IMR-90 (cell line): ENCODE data around the gene TOMM20. TPM values are rescaled to one million over a fixed set of nuclear protein-coding genes. Genes with fewer than 3 reads are reported as not detected.

Source experiments
- ATAC-seq: fragments of 200-7000 bp; cut with Tn5 transposase; 2 replicates; pipeline ENCODE4 v1.9.1; 2020; ENCODE audit warnings: low read depth, mild to moderate bottlenecking, moderate library complexity
- BruUV-seq: library from RNA; stranded (reverse); fragments of 400-500 nt; replicated peaks from 2 replicates; lab custom pipeline; 2021; lab: Mats Ljungman, UMichigan
- CTCF ChIA-PET: fragments of 300-600 bp; formaldehyde crosslinking; extraction: SDS; loops from one replicate; lab custom pipeline; 2021; ENCODE audit warnings: antibody characterized with exemption; lab: Yijun Ruan, JAX
- POLR2A ChIA-PET: fragments of 300-600 bp; sonication (Branson Sonifier 250); formaldehyde crosslinking; loops from one replicate; lab custom pipeline; 2022; ENCODE audit warnings: antibody characterized with exemption; ENCODE audit not compliant: unreplicated experiment; lab: Charles Lee
- DNase-seq: peaks from one replicate; pipeline ENCODE4 v3.0.0; 2013
- H2AFZ ChIP-seq: replicated peaks from 2 replicates; pipeline ENCODE3; 2013; ENCODE audit warnings: low read length, mild to moderate bottlenecking; ENCODE audit not compliant: poor library complexity
- H2AK5ac ChIP-seq: 2 replicates; pipeline ENCODE4 v1.6.1; 2013; ENCODE audit warnings: low read depth, low read length, inconsistent platforms
- H2AK9ac ChIP-seq: replicated peaks from 2 replicates; pipeline ENCODE3; 2013; ENCODE audit warnings: mild to moderate bottlenecking, low read depth, low read length, moderate library complexity; ENCODE audit not compliant: poor library complexity
- H2BK120ac ChIP-seq: 2 replicates; pipeline ENCODE4 v1.6.1; 2013; ENCODE audit warnings: low read depth, low read length, inconsistent platforms
- H2BK15ac ChIP-seq: 3 replicates; pipeline ENCODE4 v1.6.1; 2013; ENCODE audit warnings: low read depth, low read length, inconsistent platforms
- H2BK20ac ChIP-seq: 2 replicates; pipeline ENCODE4 v1.6.1; 2013; ENCODE audit warnings: low read depth, mild to moderate bottlenecking, inconsistent platforms, low read length, moderate library complexity
- H2BK5ac ChIP-seq: 2 replicates; pipeline ENCODE4 v1.6.1; 2013; ENCODE audit warnings: mild to moderate bottlenecking, low read depth, low read length, inconsistent platforms; ENCODE audit not compliant: poor library complexity, severe bottlenecking
- H3K14ac ChIP-seq: replicated peaks from 2 replicates; pipeline ENCODE4 v1.6.1; 2013; ENCODE audit warnings: low read depth, low read length, inconsistent platforms
- H3K18ac ChIP-seq: 2 replicates; pipeline ENCODE4 v1.6.1; 2013; ENCODE audit warnings: low read depth, low read length, control low read depth
- H3K23ac ChIP-seq: 2 replicates; pipeline ENCODE4 v1.6.1; 2013; ENCODE audit warnings: low read depth, low read length, inconsistent platforms
- H3K27ac ChIP-seq: 2 replicates; pipeline ENCODE4 v1.5.1; 2013; ENCODE audit warnings: mild to moderate bottlenecking, control low read depth, low read length; ENCODE audit not compliant: insufficient read depth
- H3K27me3 ChIP-seq: 2 replicates; pipeline ENCODE4 v1.6.1; 2013; ENCODE audit warnings: low read length; ENCODE audit not compliant: control insufficient read depth, insufficient read depth
- H3K36me3 ChIP-seq: 2 replicates; pipeline ENCODE4 v1.6.1; 2013; ENCODE audit warnings: low read length, mixed read lengths; ENCODE audit not compliant: control insufficient read depth, insufficient read depth
- H3K4ac ChIP-seq: 2 replicates; pipeline ENCODE4 v1.6.1; 2013; ENCODE audit warnings: low read depth, low read length, inconsistent platforms
- H3K4me1 ChIP-seq: 2 replicates; pipeline ENCODE4 v1.6.1; 2013; ENCODE audit warnings: low read length, mixed read lengths; ENCODE audit not compliant: control insufficient read depth, insufficient read depth
- H3K4me2 ChIP-seq: 2 replicates; pipeline ENCODE4 v1.6.1; 2013; ENCODE audit warnings: low read depth, mild to moderate bottlenecking, control low read depth, low read length, moderate library complexity
- H3K4me3 ChIP-seq: 2 replicates; pipeline ENCODE4 v1.5.1; 2013; ENCODE audit warnings: low read depth, mild to moderate bottlenecking, control low read depth, low read length, moderate library complexity; ENCODE audit not compliant: insufficient read depth
- H3K56ac ChIP-seq: 2 replicates; pipeline ENCODE4 v1.6.1; 2013; ENCODE audit warnings: low read length, inconsistent platforms; ENCODE audit not compliant: insufficient read depth; ENCODE audit errors: extremely low read depth
- H3K79me1 ChIP-seq, 2 experiments: 2 replicates each; pipeline ENCODE4 v1.6.1; 2013; ENCODE audit warnings: low read length in 2 of 2, inconsistent platforms in 1 of 2, low read depth in 1 of 2
- H3K9ac ChIP-seq: 2 replicates; pipeline ENCODE4 v1.6.1; 2013; ENCODE audit warnings: low read depth, low read length, control low read depth
- H3K9me1 ChIP-seq: 2 replicates; pipeline ENCODE4 v1.6.1; 2013; ENCODE audit warnings: low read length, inconsistent platforms; ENCODE audit not compliant: insufficient read depth
- H3K9me3 ChIP-seq: 2 replicates; pipeline ENCODE4 v1.6.1; 2013; ENCODE audit warnings: low read length; ENCODE audit not compliant: control insufficient read depth, insufficient read depth
- H4K20me1 ChIP-seq: 2 replicates; pipeline ENCODE4 v1.6.1; 2013; ENCODE audit warnings: low read length, inconsistent platforms; ENCODE audit not compliant: insufficient read depth
- H4K5ac ChIP-seq: 2 replicates; pipeline ENCODE4 v1.6.1; 2013; ENCODE audit warnings: mild to moderate bottlenecking, low read depth, low read length, control low read depth
- H4K8ac ChIP-seq, 2 experiments: 2 replicates each; pipeline ENCODE4 v1.6.1; 2013; ENCODE audit warnings: low read depth in 2 of 2, low read length in 2 of 2, control low read depth in 1 of 2, inconsistent platforms in 1 of 2
- H4K91ac ChIP-seq: 2 replicates; pipeline ENCODE4 v1.6.1; 2013; ENCODE audit warnings: low read depth, low read length, inconsistent platforms; ENCODE audit not compliant: insufficient read depth
- CHD1 ChIP-seq: IDR thresholded peaks from 2 replicates; pipeline ENCODE4 v1.6.1; 2012; ENCODE audit warnings: low read depth, low read length, improper control_type of control experiment
- FOS ChIP-seq: fragments of 150-350 bp; IDR thresholded peaks from 2 replicates; pipeline ENCODE4 v1.6.1; 2016; ENCODE audit warnings: low read depth, low read length
- NFE2L2 ChIP-seq: fragments of 150-350 bp; IDR thresholded peaks from 2 replicates; pipeline ENCODE4 v1.6.1; 2016; ENCODE audit warnings: low read depth, mild to moderate bottlenecking, low read length
- RFX5 ChIP-seq: IDR thresholded peaks from 2 replicates; pipeline ENCODE4 v1.8.0; 2012; ENCODE audit warnings: low read depth, mild to moderate bottlenecking, low read length, moderate library complexity
- WGBS, 2 experiments: methylation state at CpG; one replicate each; pipeline versions ENCODE4 v1.1.5 to v1.1.7; 2013; ENCODE audit warnings: missing lambda C conversion rate in 2 of 2; ENCODE audit not compliant: insufficient read length in 1 of 2; ENCODE audit errors: extremely low coverage in 2 of 2; 5-methylcytosine and 5-hydroxymethylcytosine counted together
- dilution Hi-C: fragments of 300-500 bp; cut with HindIII; formaldehyde crosslinking; loops from one replicate; pipeline ENCODE4 v1.14.3; 2018; ENCODE audit warnings: low sequenced_read_pairs; ENCODE audit not compliant: unreplicated experiment
- in situ Hi-C: fragments of 300-500 bp; cut with MboI; formaldehyde crosslinking; loops from 3 replicates; pipeline ENCODE4 v1.14.3; 2019; ENCODE audit warnings: low sequenced_read_pairs, inconsistent platforms, mixed read lengths
- intact Hi-C: fragments of 100-400 bp; cut with micrococcal nuclease; formaldehyde crosslinking; loops from 2 replicates; pipeline ENCODE4 v1.10.0; 2022
- polyA plus RNA-seq, 3 experiments: library from polyadenylated mRNA; depleted of rRNA; stranded (reverse); fragments of >200 nt; gene quantifications; 2 replicates each; pipeline ENCODE4 v1.2.3, GENCODE V29; 2012; ENCODE audit warnings: low replicate concordance in 1 of 3
- total RNA-seq: library from RNA; depleted of rRNA; stranded (reverse); fragments of >200 nt; gene quantifications from 2 replicates; pipeline ENCODE4 v1.2.3, GENCODE V29; 2012

TOMM20 gene
- total and polyA plus RNA-seq, 2 of the 4 experiments (the other 2 are of a cell fraction): 75.3 to 84.4 TPM

DNA sequence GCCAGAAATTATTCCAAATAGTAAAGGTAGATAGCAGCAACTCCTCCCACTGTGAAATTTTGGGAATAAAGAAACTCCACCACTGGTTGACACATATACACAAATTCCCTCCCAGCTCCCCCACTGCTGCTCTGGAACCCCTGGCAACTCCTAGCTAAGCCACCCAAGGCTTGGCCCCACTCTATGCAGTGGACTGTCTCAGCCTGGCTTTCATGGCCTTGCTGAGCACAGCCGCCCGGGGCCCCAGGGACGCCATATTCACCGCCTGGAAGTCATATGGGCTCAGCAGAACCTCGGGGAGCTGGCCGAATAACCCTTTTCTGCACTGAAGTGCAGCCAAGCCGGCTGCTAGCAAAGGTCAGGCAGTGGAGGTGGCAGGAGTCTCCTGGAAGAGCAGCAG is 47.8 kb upstream of the TOMM20 start:
- DNase-seq (no peak), ATAC-seq (no peak)
- intact Hi-C loops: no loop called here
- Histone ChIP-seq H4K8ac (no peak overlapping the region), H3K23ac (no peak overlapping the region), H3K4me2 (no peak overlapping the region), H3K4me3 (no peak overlapping the region), H3K27ac (no peak overlapping the region), H4K91ac (no peak overlapping the region), H2BK20ac (no peak overlapping the region), H3K18ac (no peak overlapping the region), H3K36me3 (peaks cover 37% of the 10 kb centered on the region), H3K14ac (no peak overlapping the region), H3K4me1 (no peaks in the 10 kb centered on the region), H3K9me3 (no peaks in the 10 kb centered on the region), H3K27me3 (no peaks in the 10 kb centered on the region), H3K56ac (no peak overlapping the region), H2BK120ac (no peak overlapping the region), H3K4ac (no peak overlapping the region), H3K79me1 (peaks cover 10 to 11% of the 10 kb centered on the region in 2 experiments; a peak in 2 of 4 replicates), H2BK15ac (no peak overlapping the region), H2AK9ac (no peak overlapping the region), H2AFZ (no peak overlapping the region), H4K5ac (no peak overlapping the region), H4K20me1 (no peaks in the 10 kb centered on the region), H3K9ac (no peak overlapping the region), H2BK5ac (no peak overlapping the region), H3K9me1 (no peaks in the 10 kb centered on the region), H2AK5ac (no peak overlapping the region)
- TF ChIP-seq CHD1 (no peak), RFX5 (no peak), NFE2L2 (no peak), FOS (no peak)
- in situ Hi-C loops: no loop called here
- no TSS peak for BruUV-seq
- POLR2A ChIA-PET: no interaction called here
- dilution Hi-C loops: no loop called here
- no CpG with 5 or more reads among the region's 7 CpGs for WGBS, 2 experiments
- CTCF ChIA-PET: no interaction called here
